Sigmoid colon (tissue), 4 donors: Measurements from ENCODE around the gene C4orf36.

Source experiments
- EP300 ChIP-seq, 4 donors: sonication (generic); formaldehyde crosslinking; IDR thresholded peaks; one replicate each; pipeline ENCODE4 v1.6.1; 2017; ENCODE audit warnings: antibody characterized with exemption in 4 of 4
- POLR2A ChIP-seq, 2 donors: fragments of 450-650 bp; IDR thresholded peaks; one replicate each; pipeline ENCODE4 v1.6.1; 2016; ENCODE audit warnings: antibody characterized with exemption in 2 of 2, mild to moderate bottlenecking in 2 of 2, moderate library complexity in 2 of 2
- POLR2AphosphoS5 ChIP-seq, 4 donors: sonication (generic); formaldehyde crosslinking; IDR thresholded peaks; one replicate each; pipeline ENCODE4 v1.6.1; 2017; ENCODE audit warnings: antibody characterized with exemption in 4 of 4
- TF ChIP-seq, protein P1 (sequence below), 4 experiments: fragments of 450-650 bp in 3 of 4; fragments of 200-600 bp in 1 of 4; IDR thresholded peaks; one replicate each; pipeline ENCODE4 v1.5.1; 2016 to 2019; ENCODE audit warnings: antibody characterized with exemption in 4 of 4, mild to moderate bottlenecking in 3 of 4, moderate library complexity in 2 of 4

DNA sequence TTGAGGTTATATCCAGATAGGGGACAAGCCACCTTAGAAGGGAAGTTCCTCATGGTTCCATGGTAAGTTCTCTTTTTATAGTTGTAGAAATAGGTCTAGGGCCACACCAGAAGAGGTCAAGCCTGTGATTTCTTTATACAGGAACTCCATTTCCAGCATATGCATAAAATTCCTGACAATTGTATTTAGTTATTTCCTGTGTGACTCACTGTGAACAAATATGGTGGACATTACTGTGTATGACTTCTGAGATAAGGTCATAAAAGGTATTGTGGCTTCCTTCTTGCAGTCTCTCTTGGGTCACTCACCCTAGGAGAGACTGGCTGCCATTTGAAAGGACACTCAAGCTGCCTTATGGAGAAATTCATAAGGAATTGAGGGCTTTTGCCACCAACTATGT is 2.2 kb upstream of the C4orf36 start:
- TF ChIP-seq, protein P1, sequence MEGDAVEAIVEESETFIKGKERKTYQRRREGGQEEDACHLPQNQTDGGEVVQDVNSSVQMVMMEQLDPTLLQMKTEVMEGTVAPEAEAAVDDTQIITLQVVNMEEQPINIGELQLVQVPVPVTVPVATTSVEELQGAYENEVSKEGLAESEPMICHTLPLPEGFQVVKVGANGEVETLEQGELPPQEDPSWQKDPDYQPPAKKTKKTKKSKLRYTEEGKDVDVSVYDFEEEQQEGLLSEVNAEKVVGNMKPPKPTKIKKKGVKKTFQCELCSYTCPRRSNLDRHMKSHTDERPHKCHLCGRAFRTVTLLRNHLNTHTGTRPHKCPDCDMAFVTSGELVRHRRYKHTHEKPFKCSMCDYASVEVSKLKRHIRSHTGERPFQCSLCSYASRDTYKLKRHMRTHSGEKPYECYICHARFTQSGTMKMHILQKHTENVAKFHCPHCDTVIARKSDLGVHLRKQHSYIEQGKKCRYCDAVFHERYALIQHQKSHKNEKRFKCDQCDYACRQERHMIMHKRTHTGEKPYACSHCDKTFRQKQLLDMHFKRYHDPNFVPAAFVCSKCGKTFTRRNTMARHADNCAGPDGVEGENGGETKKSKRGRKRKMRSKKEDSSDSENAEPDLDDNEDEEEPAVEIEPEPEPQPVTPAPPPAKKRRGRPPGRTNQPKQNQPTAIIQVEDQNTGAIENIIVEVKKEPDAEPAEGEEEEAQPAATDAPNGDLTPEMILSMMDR (IDR thresholded peaks at IDR 0.05), result no peak
- TF ChIP-seq POLR2AphosphoS5 (IDR thresholded peaks at IDR 0.05) (no peak), EP300 (IDR thresholded peaks at IDR 0.05) (no peak), POLR2A (IDR thresholded peaks at IDR 0.05) (no peak)
